COLO668 (cell line): ENCODE data around the gene GTF3C5.
A peak's percentile ranks its signal among the peaks of the same experiment; 100 is the strongest.

Experiments
- DNase-seq: peaks from one replicate; lab custom pipeline; 2025; ENCODE audit not compliant: unreplicated experiment; lab: John Stamatoyannopoulos, UW

The GTF3C5 gene

DNA sequence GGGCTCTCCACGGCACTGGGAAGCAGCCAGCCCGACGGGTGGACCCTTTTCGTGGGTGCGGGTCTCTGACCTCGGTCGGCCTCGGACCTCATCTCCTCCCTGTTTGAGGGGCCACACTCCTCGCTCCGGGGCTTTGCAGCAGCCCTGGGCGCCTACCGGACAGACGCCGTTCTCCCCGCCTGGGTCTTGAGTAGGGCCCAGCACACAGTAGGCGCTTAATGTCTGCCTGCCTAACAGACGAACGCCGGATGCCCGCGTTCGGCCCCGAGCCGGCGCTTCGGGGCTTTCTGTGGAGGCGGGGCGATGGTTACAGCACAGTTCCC lies 842 bp upstream of the GTF3C5 start:
- DNase-seq, result peak; percentile 50

GRCh38 chr9:133031130-133031422 lies 279 bp downstream of the GTF3C5 start:
- DNase-seq, result no peak

DNA sequence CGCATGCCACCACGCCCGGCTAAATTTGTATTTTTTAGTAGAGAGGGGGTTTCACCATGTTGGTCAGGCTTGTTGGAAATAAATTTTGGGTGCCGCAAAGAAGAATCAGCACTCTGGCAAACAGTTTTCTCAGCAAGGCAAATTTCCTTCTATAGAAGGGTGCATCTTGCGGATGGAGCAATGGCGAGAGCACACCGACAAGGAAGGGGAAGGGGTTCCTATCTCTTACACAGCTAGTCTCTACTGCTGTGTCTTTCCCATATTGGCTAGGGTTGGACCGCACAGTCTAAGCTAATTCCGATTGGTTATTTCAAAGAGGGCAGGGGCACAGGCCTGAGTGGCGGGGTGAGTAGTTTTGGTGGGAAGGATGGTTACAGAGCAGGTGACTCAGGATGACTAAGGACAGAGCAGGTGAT lies 707 bp downstream of the GTF3C5 start:
- peak; percentile 38 for DNase-seq

- no peak for DNase-seq
Measured at GRCh38 chr9:133032171-133032570, 1.4 kb downstream of the GTF3C5 start.

DNA sequence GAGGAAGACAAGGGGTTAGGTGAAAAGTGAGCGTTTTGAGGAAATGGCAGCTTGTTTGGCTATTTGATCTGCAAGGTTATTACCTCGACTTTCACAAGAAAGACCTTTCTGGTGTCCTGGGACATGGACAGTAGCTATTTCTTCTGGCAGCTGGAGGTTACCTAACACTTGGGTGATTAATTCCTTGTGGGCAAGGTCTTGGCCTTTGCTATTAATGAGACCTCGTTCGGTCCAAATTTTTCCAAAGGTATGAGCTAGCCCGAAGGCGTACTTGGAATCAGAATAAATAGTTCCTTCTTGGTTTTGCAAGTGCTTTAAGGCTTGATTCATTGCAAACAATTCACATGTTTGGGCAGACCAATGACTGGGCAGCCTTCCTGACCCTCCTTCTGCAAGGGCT lies 4.9 kb downstream of the GTF3C5 start:
- DNase-seq, result no peak

DNA sequence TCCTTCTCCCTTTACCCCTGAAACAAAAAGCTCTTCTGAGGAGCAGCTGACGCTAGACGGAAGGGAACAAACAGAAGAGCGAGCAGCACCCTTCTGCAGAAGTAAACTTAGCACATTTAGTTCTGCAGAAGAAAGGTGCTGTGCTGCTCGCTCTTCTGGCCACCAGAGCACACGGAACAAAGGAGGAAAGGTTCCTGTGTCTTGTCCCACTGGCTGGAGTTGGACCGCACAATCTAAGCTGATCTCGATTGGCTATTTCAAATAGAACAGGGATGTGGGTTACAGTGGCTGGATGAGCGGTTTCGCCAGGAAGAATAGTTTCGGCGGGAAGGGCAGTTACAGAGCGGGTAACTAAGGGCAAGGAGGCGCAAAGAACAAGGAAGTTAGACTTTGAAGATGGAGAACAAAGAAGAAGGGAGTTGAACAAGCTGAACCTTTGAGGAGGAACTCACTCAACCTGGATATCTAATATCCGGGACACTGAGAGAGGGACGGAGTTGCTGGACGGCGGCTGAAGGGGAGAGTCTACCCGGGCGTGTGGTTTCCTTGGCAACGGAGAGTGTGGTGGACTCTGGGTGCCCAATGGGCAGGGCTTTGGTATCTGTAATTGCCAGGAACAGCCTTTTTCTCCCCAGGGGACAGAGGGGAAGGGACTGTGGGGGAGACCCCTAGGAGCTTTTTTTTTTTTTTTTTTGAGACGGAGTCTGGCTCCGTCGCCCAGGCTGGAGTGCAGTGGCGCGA lies 7.1 kb downstream of the GTF3C5 start:
- no peak for DNase-seq

DNA sequence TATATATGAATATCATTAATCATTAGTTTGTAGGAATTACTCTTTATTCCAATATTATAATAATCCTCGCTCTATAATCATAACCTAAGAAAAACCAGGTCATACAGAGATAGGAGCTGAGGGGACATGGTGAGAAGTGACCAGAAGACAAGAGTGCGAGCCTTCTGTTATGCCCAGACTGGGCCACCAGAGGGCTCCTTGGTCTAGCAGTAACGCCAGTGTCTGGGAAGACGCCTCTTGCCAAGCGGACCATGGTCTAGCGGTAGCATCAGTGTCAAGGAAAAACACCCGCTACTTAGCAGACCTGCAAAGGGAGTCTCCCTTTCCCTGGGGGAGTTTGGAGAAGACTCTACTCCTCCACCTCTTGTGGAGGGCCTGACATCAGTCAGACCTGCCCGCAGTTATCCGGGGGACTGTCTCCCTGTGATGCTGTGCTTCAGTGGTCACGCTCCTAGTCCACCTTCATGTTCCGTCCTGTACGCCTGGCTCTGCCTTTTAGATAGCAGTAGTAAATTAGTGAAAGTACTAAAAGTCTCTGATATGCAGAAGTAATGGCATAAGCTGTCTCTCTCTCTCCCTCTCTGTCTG lies 10.2 kb downstream of the GTF3C5 start:
- peak; percentile 31 for DNase-seq

GRCh38 chr9:133041958-133042357 lies 11.2 kb downstream of the GTF3C5 start:
- no peak for DNase-seq

DNA sequence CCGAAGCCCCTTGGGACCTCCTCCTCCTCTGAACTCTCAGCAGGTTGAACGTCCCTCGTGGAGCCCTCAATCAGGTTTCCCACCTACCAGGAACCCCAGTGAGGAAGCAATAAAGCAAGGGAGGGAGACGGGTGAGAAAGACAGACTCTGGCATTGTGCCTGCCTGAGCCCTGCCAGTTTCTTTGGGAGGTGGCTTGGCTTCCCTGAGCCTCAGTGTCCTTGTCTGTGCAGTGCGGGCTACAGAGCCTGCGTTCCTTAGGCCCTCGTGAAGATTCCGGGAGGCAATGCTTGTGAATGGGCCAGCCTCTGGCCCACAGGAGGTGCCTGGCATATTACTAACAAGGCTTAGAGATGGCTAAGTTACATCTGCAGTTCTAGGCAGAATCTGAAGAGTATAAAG lies 11.9 kb downstream of the GTF3C5 start:
- no peak for DNase-seq

DNA sequence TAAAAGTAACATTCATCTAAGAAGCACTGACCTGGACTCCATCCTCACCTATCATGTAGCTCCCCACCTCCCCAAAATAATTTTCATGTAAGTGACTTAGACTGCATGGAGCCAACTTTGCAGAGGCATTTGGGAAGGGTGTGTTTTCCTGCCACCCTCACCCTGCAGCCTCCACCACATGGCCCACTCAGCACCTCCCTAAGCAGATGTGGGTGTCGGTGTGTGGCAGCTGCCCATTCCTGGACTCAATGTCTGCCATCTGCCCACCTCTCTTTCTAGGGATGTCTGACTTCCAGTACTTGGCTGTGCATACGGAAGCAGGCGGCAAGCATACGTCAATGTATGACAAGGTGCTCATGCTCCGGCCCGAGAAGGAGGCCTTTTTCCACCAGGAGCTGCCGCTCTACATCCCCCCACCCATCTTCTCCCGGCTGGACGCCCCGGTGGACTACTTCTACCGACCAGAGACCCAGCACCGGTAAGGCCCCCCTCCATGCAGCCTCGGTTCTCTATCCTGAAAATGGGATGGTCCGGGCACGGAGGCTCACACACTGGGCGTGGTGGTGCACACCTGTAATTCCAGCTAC lies 12.7 kb downstream of the GTF3C5 start:
- DNase-seq, result no peak

GRCh38 chr9:133044125-133044524 lies 13.3 kb downstream of the GTF3C5 start:
- DNase-seq, result no peak

- DNase-seq, result no peak
Measured at GRCh38 chr9:133044661-133045060, 13.9 kb downstream of the GTF3C5 start.

- no peak for DNase-seq
Measured at GRCh38 chr9:133045132-133045531, 14.3 kb downstream of the GTF3C5 start.

DNA sequence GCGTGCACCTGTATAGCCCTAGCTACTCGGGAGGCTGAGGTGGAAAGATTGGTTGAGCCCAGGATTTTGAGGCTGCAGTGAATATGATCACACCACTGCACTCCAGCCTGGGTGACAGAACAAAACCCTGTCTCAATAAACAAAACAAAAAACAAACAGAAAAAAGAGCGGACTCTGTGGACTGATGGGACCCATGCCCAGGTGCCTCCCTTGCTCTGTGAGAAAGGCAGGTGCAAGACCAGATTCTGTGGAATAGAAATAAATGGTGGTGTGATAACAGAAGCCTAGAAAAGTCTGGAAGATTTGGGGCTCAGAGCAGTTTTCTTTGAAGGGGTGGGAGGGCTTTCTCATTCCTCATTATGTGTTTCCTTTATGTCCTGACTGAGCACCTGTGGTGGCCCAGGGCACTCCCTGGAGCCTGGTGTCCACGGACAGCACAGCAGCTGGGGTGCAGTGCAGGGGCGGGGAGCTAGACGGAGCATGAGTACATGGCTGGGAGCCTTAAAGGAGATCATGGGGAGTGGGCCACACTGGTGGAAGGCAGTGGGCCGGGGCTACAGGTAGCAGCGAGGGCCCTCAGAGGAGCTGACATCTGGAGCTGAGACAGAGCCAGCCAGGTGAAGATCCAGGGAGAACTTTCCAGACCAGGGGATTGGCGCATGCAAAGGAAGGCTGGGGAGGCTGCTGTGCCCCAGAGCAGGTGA lies 15.6 kb downstream of the GTF3C5 start:
- no peak for DNase-seq

DNA sequence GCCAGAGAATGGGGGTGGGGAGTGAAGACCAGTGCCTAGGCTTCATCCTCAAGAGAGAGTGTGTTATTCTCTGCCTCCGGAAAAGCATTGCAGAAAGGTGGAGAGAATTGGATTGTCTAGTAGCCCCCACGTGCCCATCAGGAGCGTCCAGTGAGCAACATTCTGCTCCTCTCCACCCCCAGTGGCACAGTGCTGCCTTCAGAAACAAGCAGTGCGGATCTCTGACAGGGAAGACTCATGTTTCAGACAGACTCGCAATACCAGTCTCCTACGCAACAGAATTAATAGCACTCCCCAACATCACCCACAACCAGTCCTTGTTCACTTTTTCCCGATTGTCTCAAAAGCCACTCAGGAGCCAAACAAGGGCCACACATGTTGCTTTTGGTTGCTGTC lies 16.1 kb downstream of the GTF3C5 start:
- no peak for DNase-seq

DNA sequence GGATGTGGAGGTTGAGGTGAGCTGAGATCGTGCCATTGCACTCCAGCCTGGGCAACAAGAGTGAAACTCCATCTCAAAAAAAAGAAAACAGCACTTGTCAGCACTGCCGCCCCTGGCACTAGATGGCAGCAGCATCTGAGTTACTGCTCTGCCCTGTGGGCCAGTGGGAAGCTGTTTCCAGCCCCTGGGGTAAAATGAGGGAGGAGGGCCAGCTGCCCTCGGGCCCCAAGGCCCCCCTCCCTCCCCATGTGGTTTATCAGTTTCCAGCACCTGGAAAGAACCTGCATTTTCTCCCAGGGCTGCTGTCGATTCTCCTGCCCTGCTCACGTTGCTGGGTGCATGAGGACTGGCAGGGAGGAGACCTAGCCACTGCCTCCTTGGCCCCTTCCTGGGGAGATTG lies 17.8 kb downstream of the GTF3C5 start:
- peak; percentile 48 for DNase-seq

DNA sequence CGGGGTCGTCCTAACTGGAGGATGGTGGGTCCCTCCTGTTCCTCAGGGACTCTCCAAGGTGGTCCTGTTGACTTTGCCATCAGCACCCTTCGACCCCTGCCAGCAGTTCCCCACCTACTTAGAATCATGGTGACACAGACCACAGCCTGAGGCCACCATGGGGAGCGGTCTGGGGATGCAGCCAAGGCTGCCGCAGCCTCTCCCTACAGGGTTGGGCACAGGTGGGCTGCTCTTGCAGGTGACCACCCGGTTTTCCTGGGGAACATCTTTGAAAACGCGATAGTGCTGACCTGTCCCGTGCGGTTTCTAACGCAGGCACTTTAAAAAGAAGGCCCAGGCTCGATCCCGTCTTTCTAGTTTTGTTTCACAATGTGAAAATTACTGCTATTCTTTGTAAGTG lies 18.2 kb downstream of the GTF3C5 start:
- DNase-seq, result no peak

- DNase-seq, result peak; percentile 39
Measured at GRCh38 chr9:133050142-133050541, 19.3 kb downstream of the GTF3C5 start.

DNA sequence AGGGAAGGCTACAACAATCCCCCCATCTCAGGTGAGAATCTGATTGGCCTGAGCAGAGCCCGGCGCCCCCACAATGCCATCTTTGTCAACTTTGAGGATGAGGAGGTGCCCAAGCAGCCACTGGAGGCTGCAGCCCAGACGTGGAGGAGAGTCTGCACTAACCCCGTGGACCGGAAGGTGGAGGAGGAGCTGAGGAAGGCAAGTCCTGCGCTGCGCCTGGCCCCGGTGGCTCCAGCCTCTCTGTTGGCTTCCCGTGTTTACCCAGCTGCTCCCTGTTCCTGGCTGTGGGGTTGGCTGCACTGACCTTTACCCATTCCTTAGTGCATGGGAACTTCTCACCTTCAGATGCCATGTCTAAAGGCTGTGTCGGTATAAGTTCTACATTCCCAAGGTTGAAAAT lies 20.0 kb downstream of the GTF3C5 start:
- peak; percentile 89 for DNase-seq

DNA sequence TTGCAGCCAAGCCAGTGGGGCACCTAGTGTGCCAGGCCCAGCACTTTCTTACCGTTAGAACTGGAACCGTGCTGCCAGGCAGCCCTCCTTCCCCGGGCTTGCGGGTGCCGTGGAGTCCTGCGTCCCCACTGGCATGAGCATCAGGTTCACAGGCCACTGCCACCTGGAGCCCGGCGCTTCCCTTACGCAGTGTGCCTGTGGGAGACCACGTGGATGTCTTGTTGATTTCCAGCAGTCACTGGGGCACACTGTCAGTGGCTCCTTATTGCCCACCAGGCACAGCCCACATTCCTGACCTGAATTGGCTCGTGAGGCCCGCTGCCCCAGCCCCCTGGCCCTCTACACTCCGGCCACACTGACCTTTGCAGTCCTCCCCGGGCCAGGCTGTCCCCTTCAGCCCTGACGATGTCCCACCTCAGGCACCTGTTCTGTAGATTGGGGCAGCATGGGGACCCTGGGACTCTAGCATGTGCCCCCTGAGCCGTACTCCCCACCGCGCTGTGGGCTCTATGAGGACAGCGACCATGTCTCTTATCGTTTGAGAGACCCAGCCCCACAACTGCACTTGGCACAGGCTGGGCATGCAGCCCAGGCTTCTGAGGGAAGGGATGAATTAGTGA lies 20.6 kb downstream of the GTF3C5 start:
- DNase-seq, result peak; percentile 30

GRCh38 chr9:133051966-133052539 lies 21.3 kb downstream of the GTF3C5 start:
- no peak for DNase-seq
